Neural progenitor cell (in vitro differentiated cells): ENCODE data around the gene UNC93B1.

Experiments
- CTCF ChIP-seq: fragments of 200-600 bp; sonication (generic); IDR thresholded peaks from 2 replicates; pipeline ENCODE4 v1.5.1; 2017; ENCODE audit warnings: antibody characterized with exemption, mild to moderate bottlenecking
- EZH2 ChIP-seq: fragments of 200-600 bp; sonication (generic); IDR thresholded peaks from 2 replicates; pipeline ENCODE4 v1.6.1; 2017; ENCODE audit warnings: antibody characterized with exemption, mild to moderate bottlenecking, moderate library complexity
- EZH2phosphoT487 ChIP-seq: fragments of 200-600 bp; sonication (generic); IDR thresholded peaks from 2 replicates; pipeline ENCODE4 v1.6.1; 2017; ENCODE audit warnings: antibody characterized with exemption

- TF ChIP-seq CTCF, result no peak
- no peak for TF ChIP-seq EZH2phosphoT487
- no peak for TF ChIP-seq EZH2
Observed at GRCh38 chr11:68032003-68032402, 28.1 kb upstream of the UNC93B1 start.
